OCI-LY7 (cell line): ENCODE measurements around the gene TRIM27. TPM values are rescaled to one million over a fixed set of nuclear protein-coding genes. Genes with fewer than 3 reads are reported as not detected.

Experiments used
- BruUV-seq: library from RNA; stranded (reverse); fragments of 400-500 nt; replicated peaks from 2 replicates; lab custom pipeline; 2021; lab: Mats Ljungman, UMichigan
- CTCF ChIA-PET: fragments of 300-600 bp; sonication (Branson Sonifier 250); formaldehyde crosslinking; loops from one replicate; lab custom pipeline; 2022; ENCODE audit warnings: antibody characterized with exemption; ENCODE audit not compliant: unreplicated experiment; lab: Charles Lee
- POLR2A ChIA-PET: fragments of 300-600 bp; sonication (Branson Sonifier 250); formaldehyde crosslinking; loops from one replicate; lab custom pipeline; 2022; ENCODE audit warnings: antibody characterized with exemption; lab: Charles Lee
- DNase-seq: peaks from one replicate; pipeline ENCODE4 v3.0.0-alpha.2; 2015; ENCODE audit warnings: low spot score
- H2AFZ ChIP-seq: fragments of 200-600 bp; sonication (generic), shearing (Covaris generic); 2 replicates; pipeline ENCODE4 v1.6.1; 2014; ENCODE audit warnings: mild to moderate bottlenecking, antibody characterized with exemption, low read length, moderate library complexity
- H3K27ac ChIP-seq: fragments of 200-600 bp; sonication (generic); 2 replicates; pipeline ENCODE4 v1.5.1; 2014; ENCODE audit warnings: mixed run types, low read depth, mild to moderate bottlenecking, moderate library complexity, low read length, inconsistent platforms; ENCODE audit not compliant: poor library complexity, severe bottlenecking
- H3K36me3 ChIP-seq: fragments of 200-600 bp; sonication (generic); 2 replicates; pipeline ENCODE4 v1.6.1; 2014; ENCODE audit warnings: mild to moderate bottlenecking, antibody characterized with exemption, low read length, moderate library complexity, mixed read lengths; ENCODE audit not compliant: insufficient read depth
- H3K4me1 ChIP-seq: fragments of 200-600 bp; sonication (generic); 2 replicates; pipeline ENCODE4 v1.5.1; 2014; ENCODE audit warnings: mild to moderate bottlenecking, low read length; ENCODE audit not compliant: insufficient read depth, poor library complexity, severe bottlenecking
- H3K4me2 ChIP-seq: fragments of 200-600 bp; sonication (generic); 2 replicates; pipeline ENCODE4 v1.6.1; 2014; ENCODE audit warnings: mild to moderate bottlenecking, low read length
- H3K4me3 ChIP-seq: fragments of 200-600 bp; sonication (generic); 2 replicates; pipeline ENCODE4 v1.5.1; 2014; ENCODE audit warnings: mild to moderate bottlenecking, low read depth, low read length; ENCODE audit not compliant: poor library complexity, severe bottlenecking
- H3K79me2 ChIP-seq: fragments of 200-600 bp; sonication (generic); 2 replicates; pipeline ENCODE4 v1.6.1; 2016; ENCODE audit warnings: low read depth, mild to moderate bottlenecking, low read length, moderate library complexity, mixed read lengths; ENCODE audit not compliant: insufficient read depth
- H3K9me2 ChIP-seq: fragments of 200-600 bp; sonication (generic); 2 replicates; pipeline ENCODE4 v1.6.1; 2016; ENCODE audit warnings: mild to moderate bottlenecking, low read length, mixed read lengths; ENCODE audit not compliant: insufficient read depth
- H3K9me3 ChIP-seq: fragments of 200-600 bp; sonication (generic); 2 replicates; pipeline ENCODE4 v1.6.1; 2014; ENCODE audit warnings: mild to moderate bottlenecking, mixed run types, low read length, mixed read lengths
- H4K20me1 ChIP-seq: fragments of 200-600 bp; sonication (generic); 2 replicates; pipeline ENCODE4 v1.6.1; 2014; ENCODE audit warnings: mild to moderate bottlenecking, antibody characterized with exemption, low read length, moderate library complexity, mixed read lengths; ENCODE audit not compliant: insufficient read depth
- EZH2phosphoT487 ChIP-seq: fragments of 200-600 bp; sonication (generic); IDR thresholded peaks from 2 replicates; pipeline ENCODE4 v1.6.1; 2018; ENCODE audit warnings: low read depth, borderline replicate concordance, mild to moderate bottlenecking, mixed run types, antibody characterized with exemption, low read length, moderate library complexity, mixed read lengths
- intact Hi-C: fragments of 100-400 bp; cut with micrococcal nuclease; formaldehyde crosslinking; loops from one replicate; pipeline ENCODE4 v1.10.0; 2022; ENCODE audit not compliant: unreplicated experiment
- total RNA-seq, 2 experiments: library from RNA; depleted of rRNA in 1 of 2; stranded (reverse); fragments of >200 nt in 1 of 2; shearing (Covaris generic) in 1 of 2; gene quantifications; 2 replicates each; pipeline ENCODE4 v1.2.3, GENCODE V29; 2014 to 2022
- TF ChIP-seq, protein P1 (sequence below): fragments of 200-600 bp; sonication (generic); conservative IDR thresholded peaks from 2 replicates; pipeline ENCODE4 v1.5.1; 2014; ENCODE audit warnings: mild to moderate bottlenecking, antibody characterized with exemption, low read length, moderate library complexity, mixed read lengths

Gene TRIM27
- total RNA-seq, 2 experiments from 2014 or later, result 112 to 130 TPM

DNA sequence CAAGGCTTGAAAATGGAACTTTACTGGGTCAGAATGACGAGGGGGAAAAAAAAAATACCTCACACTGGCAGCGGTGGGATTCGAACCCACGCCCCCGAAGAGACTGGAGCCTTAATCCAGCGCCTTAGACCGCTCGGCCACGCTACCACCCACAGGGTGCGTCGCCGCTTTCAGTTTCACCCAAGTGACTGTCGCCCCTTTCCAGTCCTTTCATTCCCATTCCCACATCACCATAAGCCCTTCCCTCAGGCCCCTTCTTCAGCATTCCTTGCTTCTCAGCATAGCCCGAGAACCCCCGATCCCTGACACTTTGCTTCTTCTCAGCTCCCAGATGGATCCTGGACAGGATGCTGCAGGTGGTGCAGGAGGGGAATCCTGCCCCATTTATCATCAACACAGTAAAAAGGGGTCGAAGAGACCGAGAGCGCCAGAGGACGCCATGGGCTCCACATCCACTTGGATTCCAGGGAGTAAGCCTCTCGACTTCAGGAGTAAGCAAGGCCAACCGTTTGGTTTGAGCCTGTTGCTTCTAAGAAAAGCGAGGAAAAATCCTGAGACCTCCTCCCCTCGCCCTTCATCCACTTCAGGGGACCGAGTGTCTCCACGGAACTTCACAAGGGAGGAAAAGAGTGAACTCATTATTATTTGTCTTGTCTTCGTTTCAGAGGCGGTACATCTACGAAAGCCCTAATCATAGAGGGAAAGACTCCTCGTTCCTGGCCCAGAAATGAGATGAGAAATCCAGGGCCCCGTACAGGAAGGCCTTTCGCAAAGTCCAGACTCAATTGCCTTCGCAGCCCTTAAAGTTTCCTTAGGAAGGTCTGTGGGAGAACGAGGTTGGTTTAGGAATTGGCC is 20.0 kb upstream of the TRIM27 start:
- Histone ChIP-seq H3K27ac (peak overlapping the region; percentile 75), H2AFZ (peak overlapping the region; percentile 99), H3K9me2 (no peaks in the 10 kb centered on the region), H3K36me3 (no peaks in the 10 kb centered on the region), H3K79me2 (no peaks in the 10 kb centered on the region), H4K20me1 (no peaks in the 10 kb centered on the region), H3K4me1 (peaks cover 48% of the 10 kb centered on the region), H3K4me3 (peak overlapping the region; percentile 75), H3K4me2 (peak overlapping the region; percentile 99), H3K9me3 (peaks cover 10% of the 10 kb centered on the region; the same call in 1 of the 2 replicates)
- TF ChIP-seq, protein P1, sequence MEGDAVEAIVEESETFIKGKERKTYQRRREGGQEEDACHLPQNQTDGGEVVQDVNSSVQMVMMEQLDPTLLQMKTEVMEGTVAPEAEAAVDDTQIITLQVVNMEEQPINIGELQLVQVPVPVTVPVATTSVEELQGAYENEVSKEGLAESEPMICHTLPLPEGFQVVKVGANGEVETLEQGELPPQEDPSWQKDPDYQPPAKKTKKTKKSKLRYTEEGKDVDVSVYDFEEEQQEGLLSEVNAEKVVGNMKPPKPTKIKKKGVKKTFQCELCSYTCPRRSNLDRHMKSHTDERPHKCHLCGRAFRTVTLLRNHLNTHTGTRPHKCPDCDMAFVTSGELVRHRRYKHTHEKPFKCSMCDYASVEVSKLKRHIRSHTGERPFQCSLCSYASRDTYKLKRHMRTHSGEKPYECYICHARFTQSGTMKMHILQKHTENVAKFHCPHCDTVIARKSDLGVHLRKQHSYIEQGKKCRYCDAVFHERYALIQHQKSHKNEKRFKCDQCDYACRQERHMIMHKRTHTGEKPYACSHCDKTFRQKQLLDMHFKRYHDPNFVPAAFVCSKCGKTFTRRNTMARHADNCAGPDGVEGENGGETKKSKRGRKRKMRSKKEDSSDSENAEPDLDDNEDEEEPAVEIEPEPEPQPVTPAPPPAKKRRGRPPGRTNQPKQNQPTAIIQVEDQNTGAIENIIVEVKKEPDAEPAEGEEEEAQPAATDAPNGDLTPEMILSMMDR, result no peak
- no peak for TF ChIP-seq EZH2phosphoT487
- peak; percentile 77 for DNase-seq
- intact Hi-C loops, result loop anchor here (1.0 to 5.0 kb wide), 8 partner anchors 10 to 296 kb away; partner anchors contain the start of gene TRIM27
- POLR2A ChIA-PET, result no interaction called here
- CTCF ChIA-PET, result no interaction called here
- no TSS peak for BruUV-seq

GRCh38 chr6:28943223-28943556 is 19.4 kb upstream of the TRIM27 start:
- no peak for DNase-seq
- intact Hi-C loops, result loop anchor here (5.0 kb wide), 2 partner anchors 81 to 296 kb away; no protein-coding TSS in a partner anchor
- H3K9me3 ChIP-seq, result peaks cover 10% of the 10 kb centered on the region; the same call in 1 of the 2 replicates
- H3K36me3 ChIP-seq, result no peaks in the 10 kb centered on the region
- peak overlapping the region; percentile 75 for H3K4me3 ChIP-seq
- no peak for TF ChIP-seq EZH2phosphoT487
- TF ChIP-seq, protein P1, result no peak
- ChIA-PET CTCF (no interaction called here), POLR2A (no interaction called here)
- no peaks in the 10 kb centered on the region for H3K79me2 ChIP-seq
- no peaks in the 10 kb centered on the region for H3K9me2 ChIP-seq
- H3K4me1 ChIP-seq, result peaks cover 48% of the 10 kb centered on the region
- peak overlapping the region; percentile 99; the same call in 1 of the 2 replicates for H2AFZ ChIP-seq
- BruUV-seq, result no TSS peak
- no peak overlapping the region for H3K27ac ChIP-seq
- H4K20me1 ChIP-seq, result no peaks in the 10 kb centered on the region
- peak overlapping the region; percentile 99 for H3K4me2 ChIP-seq
